Fibroblast of mammary gland (primary cell): ENCODE results near the gene DCST2.

Source experiments
- DNase-seq: peaks from one replicate; pipeline ENCODE4 v3.0.0-alpha.2; 2010; ENCODE audit warnings: low read depth
- H3K4me3 ChIP-seq: 2 replicates; pipeline ENCODE4 v1.5.1; 2011; ENCODE audit warnings: low read depth, mild to moderate bottlenecking, low read length, moderate library complexity; ENCODE audit not compliant: control insufficient read depth
- TF ChIP-seq, protein P1 (sequence below): conservative IDR thresholded peaks from 2 replicates; pipeline ENCODE4 v1.5.1; 2011; ENCODE audit warnings: low read depth, low read length, inconsistent platforms; ENCODE audit not compliant: control insufficient read depth, insufficient read depth

DCST2 gene

DNA sequence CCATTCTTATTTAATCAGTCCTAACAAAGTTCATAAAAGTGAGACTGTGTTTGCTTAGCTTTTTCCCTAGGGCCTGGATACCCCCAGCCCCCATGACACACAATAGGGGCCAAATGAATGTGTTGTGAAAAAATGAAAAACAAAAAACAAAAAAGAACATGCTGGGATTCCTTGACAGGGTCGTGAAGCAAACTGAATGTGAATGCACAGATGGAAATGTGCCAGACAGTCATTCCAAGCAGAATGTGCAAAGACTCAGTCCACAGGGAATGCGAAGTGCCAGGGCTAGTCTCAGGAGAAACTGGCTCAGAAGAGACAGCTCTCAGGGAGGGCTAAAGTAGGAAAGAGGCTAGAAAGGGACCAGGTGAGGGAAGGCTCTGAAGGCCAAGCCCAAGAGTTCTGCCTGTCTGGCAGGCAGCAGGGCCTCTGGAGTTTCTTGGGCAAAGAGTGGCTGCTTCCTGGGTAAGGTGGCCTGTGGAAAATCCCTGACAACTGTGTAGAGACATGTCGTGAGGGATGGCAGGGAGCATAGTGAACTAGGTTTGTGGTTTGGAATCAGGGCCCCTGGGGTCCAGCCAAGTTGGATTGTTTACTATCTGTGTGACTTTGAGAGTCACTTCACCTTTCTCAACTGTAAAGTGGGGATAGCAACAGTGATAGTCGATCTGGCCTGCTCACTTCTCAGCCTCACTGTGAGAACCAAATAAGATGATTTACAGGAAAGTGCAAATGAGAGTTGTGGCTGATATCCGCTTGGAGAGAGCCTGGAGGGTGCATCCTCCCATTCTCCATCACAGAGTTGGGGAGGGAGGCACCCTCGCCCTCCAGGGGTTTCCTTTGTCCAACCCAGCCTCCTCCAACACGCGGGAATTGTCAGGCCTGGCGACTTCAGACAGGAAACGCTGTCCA, 16.3 kb upstream of the DCST2 start:
- TF ChIP-seq, protein P1, sequence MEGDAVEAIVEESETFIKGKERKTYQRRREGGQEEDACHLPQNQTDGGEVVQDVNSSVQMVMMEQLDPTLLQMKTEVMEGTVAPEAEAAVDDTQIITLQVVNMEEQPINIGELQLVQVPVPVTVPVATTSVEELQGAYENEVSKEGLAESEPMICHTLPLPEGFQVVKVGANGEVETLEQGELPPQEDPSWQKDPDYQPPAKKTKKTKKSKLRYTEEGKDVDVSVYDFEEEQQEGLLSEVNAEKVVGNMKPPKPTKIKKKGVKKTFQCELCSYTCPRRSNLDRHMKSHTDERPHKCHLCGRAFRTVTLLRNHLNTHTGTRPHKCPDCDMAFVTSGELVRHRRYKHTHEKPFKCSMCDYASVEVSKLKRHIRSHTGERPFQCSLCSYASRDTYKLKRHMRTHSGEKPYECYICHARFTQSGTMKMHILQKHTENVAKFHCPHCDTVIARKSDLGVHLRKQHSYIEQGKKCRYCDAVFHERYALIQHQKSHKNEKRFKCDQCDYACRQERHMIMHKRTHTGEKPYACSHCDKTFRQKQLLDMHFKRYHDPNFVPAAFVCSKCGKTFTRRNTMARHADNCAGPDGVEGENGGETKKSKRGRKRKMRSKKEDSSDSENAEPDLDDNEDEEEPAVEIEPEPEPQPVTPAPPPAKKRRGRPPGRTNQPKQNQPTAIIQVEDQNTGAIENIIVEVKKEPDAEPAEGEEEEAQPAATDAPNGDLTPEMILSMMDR = no peak
- DNase-seq = peak; percentile 54
- peak overlapping the region; percentile 62 for H3K4me3 ChIP-seq

DNA sequence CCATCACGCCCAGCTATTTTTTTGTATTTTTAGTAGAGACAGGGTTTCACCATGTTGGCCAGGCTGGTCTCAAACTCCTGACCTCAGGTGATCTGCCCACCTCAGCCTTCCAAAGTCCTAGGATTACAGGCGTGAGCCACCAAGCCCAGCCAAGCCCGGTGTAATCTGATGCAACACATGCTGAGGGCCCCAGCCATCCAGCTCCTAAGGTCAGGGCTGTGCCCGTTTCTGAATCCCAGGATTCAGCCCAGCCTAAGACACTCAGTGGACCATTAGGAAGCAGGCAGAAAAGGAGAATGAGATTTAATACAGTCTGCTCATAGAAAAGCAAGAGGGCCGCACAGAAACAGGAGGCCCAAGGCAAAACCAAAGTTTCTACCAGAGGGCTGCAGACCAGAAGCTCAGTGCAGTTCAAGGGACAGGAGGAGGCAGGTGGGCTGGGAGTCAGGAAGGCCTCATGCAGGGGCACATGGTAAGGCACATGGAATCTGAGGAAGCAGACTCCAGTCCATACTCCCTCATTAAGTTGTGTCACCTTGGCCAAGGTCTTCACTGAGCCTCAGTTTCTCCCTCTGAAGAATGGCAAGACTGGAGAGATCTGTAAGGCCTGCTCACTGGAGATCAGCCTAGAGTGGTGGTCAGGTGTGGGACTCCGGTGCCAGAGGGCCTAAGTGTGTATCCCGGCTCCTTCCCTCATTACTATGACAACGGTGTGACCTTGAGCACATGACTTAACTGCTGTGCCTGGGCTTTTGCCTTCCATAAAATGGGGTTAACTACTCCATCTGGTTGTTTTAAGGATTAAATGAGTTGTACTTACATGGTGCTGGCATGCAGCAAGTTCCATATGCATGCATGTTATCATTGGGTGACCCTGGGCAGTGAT, 15.1 kb upstream of the DCST2 start:
- no peak overlapping the region for H3K4me3 ChIP-seq
- no peak for DNase-seq
- TF ChIP-seq, protein P1 = no peak

DNA sequence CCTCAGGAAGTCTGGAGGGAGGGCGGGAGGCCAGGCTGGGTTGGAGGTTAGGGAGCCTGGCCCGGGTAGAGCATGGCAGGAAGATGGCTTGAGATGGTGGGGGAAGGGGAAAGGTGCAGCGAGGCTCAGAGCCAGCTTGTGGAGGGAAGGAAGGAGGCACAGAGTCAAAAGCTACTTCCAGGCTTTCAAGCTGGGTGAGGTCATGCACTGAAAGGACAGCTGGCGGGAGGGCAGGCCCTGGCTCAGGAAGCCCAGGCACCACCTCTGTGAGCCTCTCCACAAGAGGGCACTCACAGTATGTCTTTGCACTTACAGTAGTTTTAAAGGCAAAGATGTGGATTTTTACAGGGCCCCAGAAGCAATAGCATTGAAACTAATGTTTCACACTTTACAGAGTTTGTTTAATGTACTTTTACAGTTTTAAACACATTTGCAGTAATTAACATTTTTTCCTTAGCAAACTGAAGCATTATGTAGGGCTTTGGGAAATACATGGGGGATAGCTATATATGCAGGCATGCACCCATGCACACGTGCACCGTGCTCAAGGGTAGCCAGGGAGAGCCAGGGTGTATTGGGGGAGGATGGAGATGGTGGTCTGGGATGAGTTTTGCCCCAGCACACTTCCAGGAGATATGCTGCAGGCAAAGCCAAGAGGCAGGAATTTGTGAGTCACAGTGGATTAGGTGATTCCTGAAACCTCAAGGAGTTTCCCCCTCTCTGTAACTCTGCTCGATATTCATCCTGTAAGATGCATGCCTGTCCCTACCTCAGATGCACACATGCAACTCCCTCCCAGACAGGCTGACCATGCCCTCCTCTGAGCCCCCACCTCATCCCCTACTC, 11.5 kb upstream of the DCST2 start:
- TF ChIP-seq, protein P1 = peak; percentile 81
- peak; percentile 85 for DNase-seq
- no peak overlapping the region for H3K4me3 ChIP-seq

DNA sequence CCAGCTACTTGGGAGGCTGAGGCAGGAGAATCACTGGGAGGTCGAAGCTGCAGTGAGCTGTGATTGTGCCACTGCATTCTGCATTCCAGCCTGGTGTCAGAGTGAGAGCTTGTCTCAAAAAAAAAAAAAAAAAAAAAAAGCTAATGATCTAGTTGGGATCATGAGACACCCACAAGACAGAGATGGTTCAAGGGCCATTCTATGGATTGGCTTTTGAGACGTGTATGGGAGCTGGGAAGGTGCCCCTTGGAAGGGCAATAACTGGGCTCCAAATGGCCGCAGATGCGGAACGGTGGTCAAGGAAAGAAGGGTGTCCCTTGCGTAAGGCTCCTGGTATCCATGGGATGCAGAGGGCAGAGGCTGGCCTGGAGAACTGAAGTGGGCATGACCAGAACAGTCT, 10.8 kb upstream of the DCST2 start:
- H3K4me3 ChIP-seq = no peak overlapping the region
- DNase-seq = no peak
- TF ChIP-seq, protein P1 = no peak

DNA sequence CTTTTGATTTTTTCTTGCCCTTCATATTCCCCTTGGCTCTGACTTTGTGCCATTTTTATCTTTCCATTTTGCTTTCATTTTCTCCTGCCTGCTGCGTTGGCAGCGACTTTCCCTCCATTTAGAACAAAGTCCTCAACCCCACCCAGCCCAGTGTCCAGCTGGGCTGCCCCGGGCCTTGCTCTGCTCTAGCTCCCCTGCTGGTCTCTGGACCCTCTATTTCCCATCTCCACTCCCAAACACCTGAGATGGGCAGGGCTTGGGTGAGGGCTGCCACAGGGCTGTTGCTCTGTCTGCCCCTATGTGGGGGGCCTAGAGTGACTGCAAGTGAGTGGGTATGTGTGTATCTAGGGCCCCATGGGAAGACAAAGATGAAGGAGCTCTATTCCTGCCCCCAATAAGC, 10.2 kb upstream of the DCST2 start:
- TF ChIP-seq, protein P1 = no peak
- H3K4me3 ChIP-seq = no peak overlapping the region
- DNase-seq = no peak

DNA sequence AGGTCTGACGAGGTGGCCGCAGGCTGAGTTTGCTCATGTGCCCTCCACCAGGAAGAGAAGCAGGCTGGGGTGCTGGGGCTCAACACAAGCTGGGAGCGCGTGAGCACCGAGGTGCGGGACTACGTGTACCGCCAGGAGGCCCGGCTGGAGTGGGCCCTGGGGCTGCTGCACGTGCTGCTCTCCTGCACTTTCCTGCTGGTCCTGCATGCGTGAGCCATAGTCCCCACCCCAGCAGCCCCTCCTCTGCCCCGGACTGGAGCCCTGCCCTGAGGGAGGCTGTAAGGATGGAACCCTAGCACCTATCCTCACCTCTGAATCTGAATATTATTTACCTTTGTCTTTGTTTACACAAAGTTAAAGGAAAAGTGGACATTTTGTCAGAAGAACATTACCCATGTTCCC, 9.7 kb upstream of the DCST2 start:
- no peak for DNase-seq
- no peak overlapping the region for H3K4me3 ChIP-seq
- TF ChIP-seq, protein P1 = no peak
